SU-DHL-6 (cell line): ENCODE data around the gene CHST10.

Experiments
- H2AFZ ChIP-seq: fragments of 200-600 bp; sonication (generic); 2 replicates; pipeline ENCODE4 v1.6.1; 2014; ENCODE audit warnings: low read depth, mild to moderate bottlenecking, moderate library complexity, mixed read lengths, antibody characterized with exemption, low read length; ENCODE audit not compliant: severe bottlenecking
- H3F3A ChIP-seq: fragments of 200-600 bp; shearing (Covaris generic); 2 replicates; pipeline ENCODE4 v1.6.0; 2016; ENCODE audit warnings: antibody characterized with exemption, mild to moderate bottlenecking; ENCODE audit not compliant: insufficient read depth
- H3K27ac ChIP-seq: fragments of 200-600 bp; sonication (generic); 2 replicates; pipeline ENCODE4 v1.5.1; 2016; ENCODE audit warnings: low read depth, mild to moderate bottlenecking, low read length, moderate library complexity, mixed read lengths
- H3K27me3 ChIP-seq: fragments of 200-600 bp; sonication (generic), shearing (Covaris generic); 2 replicates; pipeline ENCODE4 v1.6.0; 2014; ENCODE audit warnings: mild to moderate bottlenecking, low read length
- H3K36me3 ChIP-seq: fragments of 200-600 bp; sonication (generic); 2 replicates; pipeline ENCODE4 v1.6.1; 2014; ENCODE audit warnings: mild to moderate bottlenecking, low read length, mixed read lengths
- H3K4me2 ChIP-seq: fragments of 300-600, 200-600 bp; shearing (Covaris generic), sonication (generic); 2 replicates; pipeline ENCODE4 v1.6.0; 2014; ENCODE audit warnings: low read length, low read depth, mild to moderate bottlenecking; ENCODE audit not compliant: poor library complexity, severe bottlenecking
- H3K4me3 ChIP-seq: fragments of 200-600 bp; sonication (generic); 2 replicates; pipeline ENCODE4 v1.5.1; 2014; ENCODE audit warnings: antibody characterized with exemption, low read length, mild to moderate bottlenecking, mixed read lengths; ENCODE audit not compliant: insufficient read depth, poor library complexity, severe bottlenecking
- H3K79me2 ChIP-seq: fragments of 200-600 bp; sonication (generic); 2 replicates; pipeline ENCODE4 v1.6.1; 2014; ENCODE audit warnings: mild to moderate bottlenecking, low read length, moderate library complexity; ENCODE audit not compliant: insufficient read depth
- H3K9ac ChIP-seq: fragments of 200-600 bp; sonication (generic); 2 replicates; pipeline ENCODE4 v1.7.0; 2014; ENCODE audit warnings: mild to moderate bottlenecking, low read length
- H3K9me2 ChIP-seq: fragments of 200-600 bp; sonication (generic); replicated peaks from 2 replicates; pipeline ENCODE4 v1.6.1; 2014; ENCODE audit warnings: low read length; ENCODE audit not compliant: insufficient read depth
- H3K9me3 ChIP-seq: fragments of 200-600 bp; sonication (generic); 2 replicates; pipeline ENCODE4 v1.6.1; 2014; ENCODE audit warnings: low read length, mixed read lengths; ENCODE audit not compliant: insufficient read depth
- H4K20me1 ChIP-seq: fragments of 200-600 bp; sonication (generic); 2 replicates; pipeline ENCODE4 v1.6.1; 2014; ENCODE audit warnings: low read depth, mild to moderate bottlenecking, antibody characterized with exemption, low read length, moderate library complexity, mixed read lengths
- EZH2phosphoT487 ChIP-seq: fragments of 200-600 bp; sonication (generic), shearing (Covaris generic); conservative IDR thresholded peaks from 2 replicates; pipeline ENCODE4 v1.6.1; 2018; ENCODE audit warnings: mild to moderate bottlenecking, antibody characterized with exemption, low read length, moderate library complexity, mixed read lengths
- TF ChIP-seq, protein P1 (sequence below): fragments of 200-600 bp; sonication (generic); IDR thresholded peaks from one replicate; pipeline ENCODE4 v1.5.1; 2017; ENCODE audit warnings: antibody characterized with exemption, mild to moderate bottlenecking, low read length, moderate library complexity; ENCODE audit not compliant: insufficient read depth, poor library complexity, severe bottlenecking

Gene CHST10

DNA sequence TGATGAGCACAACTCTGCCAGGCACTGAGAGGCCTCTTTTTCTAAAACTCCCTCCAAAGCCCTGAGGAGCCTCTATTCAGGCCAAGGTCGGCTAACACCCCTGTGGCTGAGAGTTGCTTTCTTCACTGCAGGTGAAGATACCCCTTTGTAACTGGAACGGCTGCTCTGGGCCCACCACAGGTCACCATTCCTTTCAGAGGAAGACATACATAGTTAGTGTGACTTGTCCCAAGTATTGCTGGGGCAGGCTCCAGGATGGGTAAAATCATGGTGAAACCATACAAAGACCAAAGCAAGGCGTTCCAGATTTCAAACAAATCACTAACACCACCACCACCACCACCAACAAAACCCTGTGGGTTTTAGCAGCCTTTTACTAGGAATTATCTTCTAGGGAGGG is 36.8 kb downstream of the CHST10 start:
- H3K36me3 ChIP-seq, result no peaks in the 10 kb centered on the region
- no peak for TF ChIP-seq EZH2phosphoT487
- TF ChIP-seq, protein P1, sequence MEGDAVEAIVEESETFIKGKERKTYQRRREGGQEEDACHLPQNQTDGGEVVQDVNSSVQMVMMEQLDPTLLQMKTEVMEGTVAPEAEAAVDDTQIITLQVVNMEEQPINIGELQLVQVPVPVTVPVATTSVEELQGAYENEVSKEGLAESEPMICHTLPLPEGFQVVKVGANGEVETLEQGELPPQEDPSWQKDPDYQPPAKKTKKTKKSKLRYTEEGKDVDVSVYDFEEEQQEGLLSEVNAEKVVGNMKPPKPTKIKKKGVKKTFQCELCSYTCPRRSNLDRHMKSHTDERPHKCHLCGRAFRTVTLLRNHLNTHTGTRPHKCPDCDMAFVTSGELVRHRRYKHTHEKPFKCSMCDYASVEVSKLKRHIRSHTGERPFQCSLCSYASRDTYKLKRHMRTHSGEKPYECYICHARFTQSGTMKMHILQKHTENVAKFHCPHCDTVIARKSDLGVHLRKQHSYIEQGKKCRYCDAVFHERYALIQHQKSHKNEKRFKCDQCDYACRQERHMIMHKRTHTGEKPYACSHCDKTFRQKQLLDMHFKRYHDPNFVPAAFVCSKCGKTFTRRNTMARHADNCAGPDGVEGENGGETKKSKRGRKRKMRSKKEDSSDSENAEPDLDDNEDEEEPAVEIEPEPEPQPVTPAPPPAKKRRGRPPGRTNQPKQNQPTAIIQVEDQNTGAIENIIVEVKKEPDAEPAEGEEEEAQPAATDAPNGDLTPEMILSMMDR, result no peak
- H3K4me2 ChIP-seq, result no peak overlapping the region
- no peak overlapping the region for H3K9ac ChIP-seq
- H4K20me1 ChIP-seq, result no peaks in the 10 kb centered on the region
- no peak overlapping the region for H2AFZ ChIP-seq
- H3K27me3 ChIP-seq, result no peaks in the 10 kb centered on the region
- H3K27ac ChIP-seq, result no peak overlapping the region
- no peaks in the 10 kb centered on the region for H3K79me2 ChIP-seq
- H3K4me3 ChIP-seq, result no peak overlapping the region
- H3F3A ChIP-seq, result no peaks in the 10 kb centered on the region
- H3K9me3 ChIP-seq, result no peaks in the 10 kb centered on the region
- H3K9me2 ChIP-seq, result no peaks in the 10 kb centered on the region

DNA sequence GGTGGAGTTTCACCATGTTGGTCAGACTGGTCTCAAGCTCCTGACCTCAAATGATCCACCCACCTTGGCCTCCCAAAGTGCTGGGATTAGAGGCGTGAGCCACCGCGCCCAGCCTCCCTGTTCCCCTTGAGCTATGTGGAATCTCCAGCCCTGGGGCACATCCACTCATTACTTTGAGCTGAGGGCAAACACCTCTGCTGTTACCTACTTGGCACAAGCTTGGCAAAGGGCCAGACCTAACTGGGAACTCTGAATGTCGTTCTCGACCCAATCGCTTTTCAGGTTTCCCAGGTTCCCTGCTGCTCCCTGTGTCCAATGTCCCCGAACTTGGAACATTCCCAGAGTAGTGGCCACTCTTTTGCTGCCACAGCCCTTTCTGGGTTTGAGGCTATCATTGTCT is 40.6 kb downstream of the CHST10 start:
- Histone ChIP-seq H3K4me2 (no peak overlapping the region), H4K20me1 (no peaks in the 10 kb centered on the region), H3K4me3 (no peak overlapping the region), H3K9me2 (no peaks in the 10 kb centered on the region), H2AFZ (no peak overlapping the region), H3K9me3 (no peaks in the 10 kb centered on the region), H3K9ac (no peak overlapping the region), H3K79me2 (no peaks in the 10 kb centered on the region), H3K36me3 (no peaks in the 10 kb centered on the region), H3K27me3 (no peaks in the 10 kb centered on the region), H3F3A (no peaks in the 10 kb centered on the region), H3K27ac (no peak overlapping the region)
- no peak for TF ChIP-seq EZH2phosphoT487
- TF ChIP-seq, protein P1, result no peak

DNA sequence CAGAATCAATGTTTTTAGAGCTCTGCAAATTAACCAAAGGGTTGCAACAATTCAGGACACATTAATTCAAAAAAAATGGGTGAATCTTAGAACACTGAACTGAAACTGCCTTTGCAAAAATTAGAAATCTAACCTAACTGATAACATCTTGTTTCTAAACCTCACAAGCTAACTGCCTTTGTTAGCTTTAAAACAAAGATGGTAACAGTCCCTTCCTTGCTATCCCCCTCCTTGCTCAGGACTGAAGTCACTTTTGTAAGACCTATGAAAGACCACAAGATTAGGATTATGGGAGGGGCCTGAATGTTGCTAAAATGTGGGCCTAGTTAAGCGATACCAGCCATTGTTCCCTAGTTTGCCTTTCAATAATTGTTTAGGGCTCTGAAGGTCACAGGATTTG is 50.3 kb downstream of the CHST10 start:
- no peaks in the 10 kb centered on the region for H3K27me3 ChIP-seq
- no peaks in the 10 kb centered on the region for H3F3A ChIP-seq
- H4K20me1 ChIP-seq, result no peaks in the 10 kb centered on the region
- H3K27ac ChIP-seq, result no peak overlapping the region
- H3K4me2 ChIP-seq, result no peak overlapping the region
- no peaks in the 10 kb centered on the region for H3K79me2 ChIP-seq
- no peak overlapping the region for H2AFZ ChIP-seq
- H3K4me3 ChIP-seq, result no peak overlapping the region
- TF ChIP-seq EZH2phosphoT487, result no peak
- TF ChIP-seq, protein P1, result no peak
- no peaks in the 10 kb centered on the region for H3K9me2 ChIP-seq
- H3K9ac ChIP-seq, result no peak overlapping the region
- no peaks in the 10 kb centered on the region for H3K9me3 ChIP-seq
- no peaks in the 10 kb centered on the region for H3K36me3 ChIP-seq
